IPS-15b (cell line): Measurements from ENCODE around the gene PFKFB3.
"Not testable (repeated sequence)": the region's sequence is repeated elsewhere in the genome, so short reads cannot be mapped to it uniquely, and the experiment has no call there.

Source experiments
- H3K27me3 ChIP-seq: one replicate; pipeline ENCODE4 v1.6.1; 2013; ENCODE audit warnings: low read length; ENCODE audit not compliant: control insufficient read depth, insufficient read depth
- H3K36me3 ChIP-seq: one replicate; pipeline ENCODE4 v1.6.1; 2013; ENCODE audit warnings: low read length; ENCODE audit not compliant: control insufficient read depth, insufficient read depth
- H3K4me1 ChIP-seq: one replicate; pipeline ENCODE4 v1.6.1; 2013; ENCODE audit warnings: mild to moderate bottlenecking, low read length; ENCODE audit not compliant: control insufficient read depth, insufficient read depth
- H3K4me3 ChIP-seq: one replicate; pipeline ENCODE4 v1.5.1; 2013; ENCODE audit warnings: low read depth, low read length
- H3K9ac ChIP-seq: one replicate; pipeline ENCODE4 v1.6.1; 2013; ENCODE audit warnings: low read depth, mild to moderate bottlenecking, low read length
- H3K9me3 ChIP-seq: one replicate; pipeline ENCODE4 v1.6.1; 2013; ENCODE audit warnings: mild to moderate bottlenecking, low read length; ENCODE audit not compliant: control insufficient read depth, insufficient read depth

PFKFB3 gene

DNA sequence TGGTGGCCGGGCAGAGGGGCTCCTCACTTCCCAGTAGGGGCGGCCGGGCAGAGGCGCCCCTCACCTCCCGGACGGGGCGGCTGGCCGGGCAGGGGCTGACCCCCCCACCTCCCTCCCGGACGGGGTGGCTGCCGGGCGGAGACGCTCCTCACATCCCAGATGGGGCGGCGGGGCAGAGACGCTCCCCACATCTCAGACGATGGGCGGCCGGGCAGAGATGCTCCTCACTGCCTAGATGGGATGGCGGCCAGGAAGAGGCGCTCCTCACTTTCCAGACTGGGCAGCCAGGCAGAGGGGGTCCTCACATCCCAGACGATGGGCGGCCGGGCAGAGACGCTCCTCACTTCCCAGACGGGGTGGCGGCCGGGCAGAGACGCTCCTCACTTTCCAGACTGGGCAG, 3.8 kb downstream of the PFKFB3 start:
- not testable (repeated sequence) for H3K4me1 ChIP-seq, H3K36me3 ChIP-seq, H3K9me3 ChIP-seq, H3K9ac ChIP-seq, H3K4me3 ChIP-seq
- H3K27me3 ChIP-seq = peaks cover 19% of the 10 kb centered on the region

DNA sequence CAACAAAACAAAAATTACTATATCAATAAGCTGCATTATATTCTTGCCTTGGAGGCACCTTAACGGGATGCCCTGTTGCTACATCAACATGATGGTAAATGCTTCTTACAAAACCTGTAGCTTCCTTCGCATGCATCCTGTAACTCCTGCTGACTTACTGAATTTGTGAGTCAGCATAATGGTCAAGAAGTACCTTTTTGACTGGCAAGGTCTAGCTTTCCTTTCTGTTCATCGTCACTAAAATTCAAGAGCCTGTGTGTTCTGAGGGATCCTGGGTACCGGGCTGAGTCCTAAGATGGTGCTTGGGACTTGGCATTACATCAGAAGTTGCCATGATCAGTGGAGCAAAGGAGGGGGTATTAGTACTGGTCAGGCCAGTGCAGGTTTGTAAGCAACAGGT, 4.9 kb downstream of the PFKFB3 start:
- Histone ChIP-seq H3K27me3 (peaks cover 9% of the 10 kb centered on the region), H3K9me3 (no peaks in the 10 kb centered on the region), H3K4me3 (no peak overlapping the region), H3K36me3 (no peaks in the 10 kb centered on the region), H3K9ac (no peak overlapping the region), H3K4me1 (peaks cover 5% of the 10 kb centered on the region)

DNA sequence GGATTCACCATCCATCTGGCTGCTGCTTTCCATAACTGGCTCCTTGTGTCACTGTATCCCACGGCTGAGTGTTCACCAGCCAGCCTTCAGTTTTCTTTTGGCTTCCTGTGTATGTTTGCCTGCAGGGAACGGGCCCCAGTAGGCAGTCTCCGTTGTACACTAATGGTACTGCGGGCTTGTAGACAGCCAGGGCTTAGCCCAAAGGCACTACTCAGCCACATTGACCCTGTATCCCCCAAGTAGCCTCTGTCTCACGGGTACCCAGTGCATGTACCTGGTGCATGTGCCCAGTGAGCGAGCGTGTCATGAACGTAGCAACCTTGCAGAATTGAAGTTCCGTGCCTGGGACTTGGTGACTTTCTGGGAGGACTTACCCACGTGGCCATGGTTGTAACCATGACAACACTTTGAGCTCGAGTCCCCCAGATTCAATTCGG, 6.1 kb downstream of the PFKFB3 start:
- Histone ChIP-seq H3K36me3 (peaks cover 4% of the 10 kb centered on the region), H3K9me3 (no peaks in the 10 kb centered on the region), H3K4me3 (no peak overlapping the region), H3K27me3 (peaks cover 9% of the 10 kb centered on the region), H3K4me1 (peaks cover 5% of the 10 kb centered on the region), H3K9ac (no peak overlapping the region)

DNA sequence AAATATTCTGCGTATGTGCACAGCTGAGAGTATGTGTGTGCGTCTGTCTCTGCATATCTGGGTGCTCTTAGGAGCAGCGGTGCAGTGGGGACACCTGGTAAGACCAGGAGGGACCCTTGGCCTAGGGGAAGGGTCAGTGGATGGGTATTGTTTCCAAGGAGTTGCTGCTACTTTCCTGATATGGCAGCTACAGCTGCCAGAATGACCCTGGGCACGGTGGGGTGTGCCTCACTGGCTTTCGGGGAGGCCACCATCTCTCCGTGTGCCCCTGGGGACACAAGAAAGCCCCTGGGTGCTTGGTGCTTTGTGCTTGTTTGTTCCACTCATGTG, 8.6 kb downstream of the PFKFB3 start:
- Histone ChIP-seq H3K27me3 (no peaks in the 10 kb centered on the region), H3K4me1 (no peaks in the 10 kb centered on the region), H3K4me3 (no peak overlapping the region), H3K9me3 (no peaks in the 10 kb centered on the region), H3K36me3 (peaks cover 21% of the 10 kb centered on the region), H3K9ac (peak overlapping the region; percentile 24)

DNA sequence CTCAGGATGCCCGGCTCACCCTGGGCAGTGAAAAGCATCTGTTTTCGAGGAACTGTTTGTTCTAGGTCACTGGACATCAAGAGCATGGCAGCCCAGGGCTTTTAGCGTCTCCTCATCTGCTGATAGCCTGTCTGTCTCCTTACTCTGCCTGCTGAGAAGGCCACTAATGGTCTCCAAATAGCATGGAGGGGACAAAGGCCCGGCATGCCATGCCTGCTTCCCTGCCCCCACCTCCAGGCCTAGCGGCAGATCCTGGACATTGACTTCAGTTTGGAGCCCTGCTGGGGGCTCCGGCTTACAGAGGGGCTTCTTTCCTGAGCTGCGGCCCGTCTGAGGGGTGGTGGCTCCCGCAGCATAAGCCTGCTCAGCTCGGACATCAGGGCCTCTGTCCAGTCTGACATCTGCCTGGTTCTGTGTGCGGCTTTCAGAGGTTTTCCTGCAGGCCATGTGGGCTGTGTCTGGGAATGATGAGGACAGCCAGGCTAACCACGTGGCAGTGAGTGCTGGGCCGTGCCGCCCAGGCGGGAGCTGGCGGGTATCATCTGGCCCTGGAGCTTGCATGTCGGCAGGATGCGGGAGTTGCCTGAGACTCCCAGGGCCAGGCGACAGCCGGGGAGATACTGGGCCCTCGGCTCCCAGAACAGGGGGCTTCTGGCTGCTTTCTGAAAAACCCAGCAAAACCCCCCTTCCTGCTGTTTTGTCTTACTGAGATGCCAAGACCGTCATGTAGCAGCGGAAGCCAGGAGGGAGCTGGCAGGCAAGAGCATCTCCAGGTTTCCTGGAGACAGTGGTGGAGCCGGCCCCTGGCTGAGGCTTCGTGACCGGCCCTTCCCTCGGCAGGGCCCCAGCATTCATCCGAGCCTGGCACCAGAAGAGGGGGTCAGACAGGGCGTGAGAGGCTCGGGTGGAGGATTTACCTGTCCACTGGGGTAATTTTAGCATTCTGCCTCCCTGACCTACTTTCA, 9.2 kb downstream of the PFKFB3 start:
- Histone ChIP-seq H3K4me3 (no peak overlapping the region), H3K4me1 (no peaks in the 10 kb centered on the region), H3K9ac (peak overlapping the region; percentile 24), H3K27me3 (no peaks in the 10 kb centered on the region), H3K36me3 (peaks cover 25% of the 10 kb centered on the region), H3K9me3 (no peaks in the 10 kb centered on the region)

DNA sequence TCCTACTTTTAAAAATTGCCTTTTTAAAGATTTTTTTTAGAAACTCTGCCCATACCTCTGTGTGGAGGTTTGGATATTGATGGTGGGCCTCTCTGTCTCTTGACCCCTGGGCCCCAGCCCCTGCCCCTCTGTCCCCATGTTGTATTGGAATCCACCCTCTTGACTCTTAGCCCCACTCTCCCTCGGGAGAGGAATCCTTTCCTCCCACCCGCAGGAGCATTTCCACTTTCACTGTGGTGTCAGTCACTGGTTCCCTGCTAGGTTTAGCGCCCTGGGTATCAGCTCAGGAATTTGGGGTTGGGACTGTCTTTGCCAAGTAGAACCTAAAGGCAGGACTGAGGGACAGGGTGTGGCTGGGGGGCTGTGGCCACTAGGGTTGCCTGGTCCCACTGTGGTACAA, 10.1 kb downstream of the PFKFB3 start:
- Histone ChIP-seq H3K27me3 (no peaks in the 10 kb centered on the region), H3K9ac (no peak overlapping the region), H3K4me3 (no peak overlapping the region), H3K4me1 (no peaks in the 10 kb centered on the region), H3K9me3 (no peaks in the 10 kb centered on the region), H3K36me3 (peaks cover 31% of the 10 kb centered on the region)

DNA sequence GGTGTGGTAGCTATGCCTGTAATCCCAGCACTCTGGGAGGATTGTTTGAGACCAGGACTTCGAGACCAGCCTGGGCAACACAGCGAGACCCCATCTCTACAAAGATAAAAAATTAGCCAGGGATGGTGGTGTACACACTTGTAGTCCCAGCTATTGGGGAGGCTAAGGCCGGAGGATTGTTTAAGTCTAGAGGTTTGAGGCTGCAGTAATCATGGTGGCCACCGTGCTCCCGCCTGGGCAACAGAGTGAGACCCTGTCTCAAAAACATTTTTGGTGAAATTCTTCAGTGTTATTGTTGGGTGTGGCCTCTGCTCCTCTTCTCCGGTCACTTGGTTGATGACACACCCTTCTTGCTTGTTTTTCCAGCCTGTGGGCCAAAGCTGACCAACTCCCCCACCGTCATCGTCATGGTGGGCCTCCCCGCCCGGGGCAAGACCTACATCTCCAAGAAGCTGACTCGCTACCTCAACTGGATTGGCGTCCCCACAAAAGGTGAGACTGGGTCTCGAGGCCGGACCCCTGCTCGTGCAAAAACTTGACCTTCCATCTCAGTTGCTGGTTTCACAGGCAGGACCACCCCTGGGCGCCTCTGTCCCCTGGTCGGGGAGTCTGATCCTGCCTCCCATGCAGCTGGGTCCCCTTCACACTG, 10.6 kb downstream of the PFKFB3 start:
- H3K36me3 ChIP-seq = peaks cover 35% of the 10 kb centered on the region
- H3K9ac ChIP-seq = no peak overlapping the region
- no peaks in the 10 kb centered on the region for H3K27me3 ChIP-seq
- H3K4me3 ChIP-seq = no peak overlapping the region
- H3K4me1 ChIP-seq = no peaks in the 10 kb centered on the region
- no peaks in the 10 kb centered on the region for H3K9me3 ChIP-seq

DNA sequence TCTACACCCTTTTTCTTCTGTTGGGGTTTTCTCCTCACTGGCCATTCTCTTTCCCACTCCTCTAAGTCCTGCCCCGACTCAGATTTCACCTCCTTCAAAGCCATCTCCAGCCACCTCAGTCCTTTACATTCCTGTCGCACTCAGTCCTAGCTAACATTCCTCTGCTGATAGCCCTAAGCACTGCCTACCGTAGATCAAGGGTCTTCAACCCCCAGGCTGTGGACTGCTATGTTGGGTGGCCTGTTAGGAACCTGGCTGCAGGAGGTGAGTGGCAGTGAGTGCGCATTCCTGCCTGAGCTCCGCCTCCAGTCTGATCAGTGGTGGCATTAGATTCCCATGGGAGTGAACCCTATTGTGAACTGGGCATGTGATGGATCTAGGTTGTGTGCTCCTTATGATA, 11.2 kb downstream of the PFKFB3 start:
- H3K36me3 ChIP-seq = peaks cover 38% of the 10 kb centered on the region

DNA sequence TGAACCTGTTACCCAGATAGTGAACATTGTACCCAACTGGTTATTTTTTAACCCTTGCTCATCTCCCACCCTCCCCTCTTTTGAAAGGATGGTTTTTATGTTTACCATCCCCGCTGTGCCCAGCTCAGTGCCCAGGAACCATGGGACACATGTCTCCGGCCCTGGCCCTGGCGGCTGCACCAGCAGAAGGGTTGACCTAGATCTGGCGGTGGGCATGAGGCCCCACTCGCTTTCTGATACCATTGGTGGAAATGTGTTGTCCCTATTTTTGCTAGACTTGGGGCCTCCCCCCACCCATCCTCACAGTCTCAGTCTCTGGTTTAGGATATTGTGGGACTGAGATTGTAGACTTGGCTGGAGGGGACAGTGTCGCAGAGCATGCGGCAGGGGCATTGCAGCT, 11.9 kb downstream of the PFKFB3 start:
- H3K36me3 ChIP-seq = peaks cover 45% of the 10 kb centered on the region
- H3K27me3 ChIP-seq = no peaks in the 10 kb centered on the region
- no peak overlapping the region for H3K9ac ChIP-seq
- no peaks in the 10 kb centered on the region for H3K4me1 ChIP-seq
- no peak overlapping the region for H3K4me3 ChIP-seq
- no peaks in the 10 kb centered on the region for H3K9me3 ChIP-seq

More for the DNA sequence above, 11.2 kb downstream of the PFKFB3 start:
- Histone ChIP-seq H3K4me1 (no peaks in the 10 kb centered on the region), H3K9me3 (no peaks in the 10 kb centered on the region), H3K4me3 (no peak overlapping the region), H3K9ac (no peak overlapping the region), H3K27me3 (no peaks in the 10 kb centered on the region)

DNA sequence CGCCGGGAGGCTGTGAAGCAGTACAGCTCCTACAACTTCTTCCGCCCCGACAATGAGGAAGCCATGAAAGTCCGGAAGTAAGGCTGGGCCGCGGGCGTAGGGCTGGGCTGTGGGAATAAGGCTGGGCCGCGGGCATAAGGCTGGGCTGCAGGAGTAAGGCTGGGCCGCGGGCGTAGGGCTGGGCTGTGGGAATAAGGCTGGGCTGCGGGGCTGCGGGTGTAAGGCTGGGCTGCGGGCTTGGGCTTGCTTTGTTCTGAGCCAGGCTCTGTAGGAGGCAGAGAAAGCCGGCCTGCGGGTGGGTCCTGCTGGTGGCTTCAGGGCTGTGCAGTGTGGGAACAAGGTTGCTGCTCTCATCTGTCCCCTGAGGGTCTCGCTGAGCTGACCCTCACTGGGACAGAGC, 12.5 kb downstream of the PFKFB3 start:
- Histone ChIP-seq H3K36me3 (peaks cover 45% of the 10 kb centered on the region), H3K4me3 (no peak overlapping the region), H3K9ac (no peak overlapping the region), H3K27me3 (no peaks in the 10 kb centered on the region), H3K9me3 (no peaks in the 10 kb centered on the region), H3K4me1 (no peaks in the 10 kb centered on the region)

DNA sequence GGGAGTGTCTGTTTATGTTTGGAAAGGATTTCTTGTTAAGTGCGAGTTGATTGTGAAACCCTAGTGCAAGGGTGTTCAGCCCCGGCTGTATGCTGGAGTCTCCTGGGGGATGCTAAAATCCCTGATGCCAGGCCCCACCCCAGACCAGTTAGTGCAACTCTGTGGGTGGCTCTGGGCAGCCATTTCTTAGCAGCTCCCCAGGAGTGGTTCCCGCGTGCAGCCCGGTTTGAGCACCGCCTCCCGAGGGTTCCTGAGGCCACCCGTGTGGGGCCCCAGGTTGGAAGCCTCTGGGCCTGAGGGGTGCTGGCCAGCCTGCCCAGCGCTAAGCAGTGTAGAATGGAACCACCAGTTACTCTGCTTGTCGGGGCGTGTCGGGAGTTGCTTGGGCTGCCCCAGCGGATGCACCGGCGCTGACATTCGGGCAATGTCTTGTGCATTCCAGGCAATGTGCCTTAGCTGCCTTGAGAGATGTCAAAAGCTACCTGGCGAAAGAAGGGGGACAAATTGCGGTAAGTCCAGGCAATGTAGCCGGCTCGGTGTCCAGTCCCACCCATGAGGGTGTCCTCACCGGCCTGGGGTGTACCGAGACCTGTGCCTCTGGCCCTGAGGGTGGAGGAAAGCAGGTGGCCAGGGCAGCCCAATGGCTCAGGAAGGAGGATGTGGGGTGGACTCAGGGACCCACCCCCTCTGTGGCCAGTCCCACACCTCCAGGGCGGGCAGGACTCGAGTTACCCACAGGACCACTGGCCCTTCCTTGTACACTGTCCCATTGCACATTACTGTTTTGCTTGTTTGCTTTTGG, 13.2 kb downstream of the PFKFB3 start:
- peaks cover 51% of the 10 kb centered on the region for H3K36me3 ChIP-seq
- H3K4me1 ChIP-seq = no peaks in the 10 kb centered on the region
- no peak overlapping the region for H3K4me3 ChIP-seq
- no peaks in the 10 kb centered on the region for H3K9me3 ChIP-seq
- H3K9ac ChIP-seq = no peak overlapping the region
- no peaks in the 10 kb centered on the region for H3K27me3 ChIP-seq
